Osteocyte (in vitro differentiated cells): Measurements from ENCODE around the gene STUB1. TPM values are rescaled to one million over a fixed set of nuclear protein-coding genes. Genes with fewer than 3 reads are reported as not detected.
A peak's percentile ranks its signal among the peaks of the same experiment; 100 is the strongest.

ENCODE experiments used
- DNase-seq: peaks from one replicate; pipeline ENCODE4 v3.0.0; 2021; ENCODE audit warnings: mixed read lengths; ENCODE audit not compliant: unreplicated experiment; ENCODE audit errors: extremely low spot score
- H3K27ac Mint-ChIP-seq: one replicate; pipeline ENCODE4 v1.8.0; 2021; ENCODE audit warnings: mild to moderate bottlenecking, mixed read lengths; ENCODE audit not compliant: unreplicated experiment
- H3K27me3 Mint-ChIP-seq: one replicate; pipeline ENCODE4 v1.8.0; 2021; ENCODE audit warnings: mixed read lengths; ENCODE audit not compliant: unreplicated experiment
- H3K36me3 Mint-ChIP-seq: one replicate; pipeline ENCODE4 v1.8.0; 2021; ENCODE audit warnings: mixed read lengths; ENCODE audit not compliant: unreplicated experiment
- H3K4me1 Mint-ChIP-seq: one replicate; pipeline ENCODE4 v1.8.0; 2021; ENCODE audit warnings: mixed read lengths; ENCODE audit not compliant: unreplicated experiment
- H3K4me3 Mint-ChIP-seq: one replicate; pipeline ENCODE4 v1.8.0; 2021; ENCODE audit warnings: mild to moderate bottlenecking, moderate library complexity, mixed read lengths; ENCODE audit not compliant: unreplicated experiment
- H3K9me3 Mint-ChIP-seq: one replicate; pipeline ENCODE4 v1.8.0; 2021; ENCODE audit warnings: mixed read lengths; ENCODE audit not compliant: unreplicated experiment
- total RNA-seq: library from RNA; stranded (reverse); gene quantifications from 2 replicates; pipeline ENCODE4 v1.2.1, GENCODE V29; 2021
- TF ChIP-seq, protein P1 (sequence below): fragments of 200-600 bp; sonication (generic); IDR thresholded peaks from 2 replicates; pipeline ENCODE4 v1.5.0; 2021; ENCODE audit warnings: antibody characterized with exemption, mild to moderate bottlenecking, moderate library complexity

The STUB1 gene
- total RNA-seq, 1 donor from 2014 or later, result 109 TPM

DNA sequence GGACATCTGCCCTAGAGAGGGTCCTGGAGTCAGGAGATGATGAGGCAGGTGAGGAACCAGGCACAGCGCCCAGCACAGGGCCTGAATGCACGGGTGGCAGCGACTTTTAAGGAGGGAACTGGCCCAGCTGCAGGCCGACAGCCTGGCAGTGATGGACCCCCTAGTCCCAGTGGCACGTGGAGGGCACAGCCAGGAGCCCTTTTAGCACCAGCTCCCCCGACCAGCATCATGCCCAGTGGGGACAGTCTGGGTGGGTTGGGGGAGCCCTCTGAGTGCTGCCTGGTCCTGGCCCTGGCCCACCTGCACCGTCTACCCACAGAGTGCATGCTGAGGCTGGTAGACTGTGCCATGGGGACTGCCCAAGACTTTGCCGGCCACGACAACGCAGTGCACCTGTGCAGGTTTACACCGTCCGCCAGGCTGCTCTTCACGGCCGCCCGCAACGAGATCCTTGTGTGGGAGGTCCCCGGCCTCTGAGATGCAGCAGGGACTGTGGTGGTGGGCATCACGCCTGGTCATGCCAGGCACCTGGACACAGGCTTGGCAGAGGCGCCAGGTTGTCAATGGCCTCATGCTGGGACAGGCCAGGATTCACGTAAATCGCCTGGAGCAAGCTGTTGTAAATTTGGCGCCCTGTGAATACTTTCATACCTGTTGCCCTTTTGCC, 13.0 kb upstream of the STUB1 start:
- Mint-ChIP-seq H3K4me1 (peaks cover 5% of the 10 kb centered on the region), H3K36me3 (peaks cover 2% of the 10 kb centered on the region), H3K27me3 (no peaks in the 10 kb centered on the region), H3K4me3 (peak overlapping the region; percentile 76), H3K27ac (peak overlapping the region; percentile 89), H3K9me3 (no peaks in the 10 kb centered on the region)
- DNase-seq, result no peak
- TF ChIP-seq, protein P1, sequence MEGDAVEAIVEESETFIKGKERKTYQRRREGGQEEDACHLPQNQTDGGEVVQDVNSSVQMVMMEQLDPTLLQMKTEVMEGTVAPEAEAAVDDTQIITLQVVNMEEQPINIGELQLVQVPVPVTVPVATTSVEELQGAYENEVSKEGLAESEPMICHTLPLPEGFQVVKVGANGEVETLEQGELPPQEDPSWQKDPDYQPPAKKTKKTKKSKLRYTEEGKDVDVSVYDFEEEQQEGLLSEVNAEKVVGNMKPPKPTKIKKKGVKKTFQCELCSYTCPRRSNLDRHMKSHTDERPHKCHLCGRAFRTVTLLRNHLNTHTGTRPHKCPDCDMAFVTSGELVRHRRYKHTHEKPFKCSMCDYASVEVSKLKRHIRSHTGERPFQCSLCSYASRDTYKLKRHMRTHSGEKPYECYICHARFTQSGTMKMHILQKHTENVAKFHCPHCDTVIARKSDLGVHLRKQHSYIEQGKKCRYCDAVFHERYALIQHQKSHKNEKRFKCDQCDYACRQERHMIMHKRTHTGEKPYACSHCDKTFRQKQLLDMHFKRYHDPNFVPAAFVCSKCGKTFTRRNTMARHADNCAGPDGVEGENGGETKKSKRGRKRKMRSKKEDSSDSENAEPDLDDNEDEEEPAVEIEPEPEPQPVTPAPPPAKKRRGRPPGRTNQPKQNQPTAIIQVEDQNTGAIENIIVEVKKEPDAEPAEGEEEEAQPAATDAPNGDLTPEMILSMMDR, result no peak

DNA sequence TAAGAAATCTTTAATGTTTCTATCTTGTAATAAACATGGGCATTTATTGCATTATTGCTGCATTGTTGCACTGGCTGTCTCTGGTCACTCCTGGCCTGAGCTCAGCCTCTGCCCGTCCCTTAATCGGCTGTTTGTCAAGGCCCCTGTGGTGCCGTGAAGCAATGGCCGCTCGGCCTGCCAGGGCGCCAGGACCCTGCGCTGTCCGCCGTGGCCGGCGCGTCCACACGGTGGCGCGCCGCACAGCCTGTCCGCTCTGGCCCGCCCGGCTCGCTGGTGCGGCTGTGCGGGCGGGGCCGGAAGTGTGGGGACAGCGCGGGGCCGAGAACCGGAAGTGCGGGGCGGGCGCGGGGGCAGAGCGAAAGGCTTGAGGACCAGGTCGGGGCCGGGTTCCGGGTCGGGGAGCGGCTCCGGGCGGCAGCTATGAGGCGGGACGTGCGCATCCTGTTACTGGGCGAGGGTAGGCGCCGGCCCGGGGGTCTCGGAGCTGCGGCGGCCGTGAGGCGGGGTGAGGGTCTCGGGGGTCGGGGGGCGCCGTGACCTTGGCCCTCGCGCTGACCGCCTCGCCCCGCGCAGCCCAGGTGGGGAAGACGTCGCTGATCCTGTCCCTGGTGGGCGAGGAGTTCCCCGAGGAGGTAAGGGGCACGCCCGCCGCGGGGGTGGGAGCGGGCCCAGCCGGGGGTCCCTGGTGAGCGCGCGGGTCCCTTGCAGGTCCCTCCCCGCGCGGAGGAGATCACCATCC, 12.3 kb upstream of the STUB1 start, which contains the start of gene RHOT2:
Gene RHOT2, plus strand, starts transcription at position 353 of the 739 bp plus-strand sequence. Its CDS starts 68 bp downstream, at position 421.
- H3K36me3 Mint-ChIP-seq, result peaks cover 4% of the 10 kb centered on the region

DNA sequence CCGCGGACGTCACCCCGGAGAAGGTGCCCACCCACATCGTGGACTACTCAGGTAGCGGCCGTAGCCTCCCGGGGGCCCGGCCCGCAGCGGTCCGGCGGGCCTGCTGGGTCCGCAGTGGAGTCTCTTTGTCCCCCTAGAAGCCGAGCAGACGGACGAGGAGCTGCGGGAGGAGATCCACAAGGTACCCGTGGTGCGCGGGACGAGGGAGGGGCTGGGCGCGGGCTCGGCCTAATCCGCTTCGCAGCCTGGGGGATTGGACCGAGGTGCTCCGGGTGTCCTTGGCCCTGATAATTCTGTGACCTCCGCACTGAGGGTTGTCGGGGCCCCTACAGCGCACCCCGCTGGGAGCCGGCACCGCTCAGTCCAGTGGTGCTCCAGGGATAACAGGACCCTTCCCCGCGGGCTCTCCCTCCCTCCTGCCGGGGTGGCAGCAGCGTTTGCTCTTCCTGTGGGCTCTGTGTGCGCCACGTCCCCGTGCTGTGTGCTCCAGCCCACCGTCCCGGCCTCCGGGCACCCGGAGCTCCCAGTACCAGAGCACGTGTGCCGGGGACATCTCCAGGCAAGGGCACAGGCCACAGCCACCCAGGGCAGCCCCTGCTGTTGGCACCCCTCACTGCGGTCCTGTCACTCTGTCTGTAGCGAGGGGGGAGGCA, 11.6 kb upstream of the STUB1 start:
- no peak overlapping the region for H3K27ac Mint-ChIP-seq
- H3K27me3 Mint-ChIP-seq, result no peaks in the 10 kb centered on the region
- H3K4me3 Mint-ChIP-seq, result peak overlapping the region; percentile 76
- H3K36me3 Mint-ChIP-seq, result peaks cover 5% of the 10 kb centered on the region
- TF ChIP-seq, protein P1, result no peak
- H3K9me3 Mint-ChIP-seq, result no peaks in the 10 kb centered on the region
- peaks cover 5% of the 10 kb centered on the region for H3K4me1 Mint-ChIP-seq
- DNase-seq, result no peak

More for the DNA sequence above, 12.3 kb upstream of the STUB1 start, which contains the start of gene RHOT2:
- TF ChIP-seq, protein P1, result peak; percentile 94
- Mint-ChIP-seq H3K27ac (peak within 1 kb of the TSS; percentile 89), H3K4me1 (peaks cover 5% of the 10 kb centered on the region), H3K4me3 (peak within 1 kb of the TSS; percentile 76), H3K9me3 (no peaks in the 10 kb centered on the region), H3K27me3 (no peaks in the 10 kb centered on the region)
- DNase-seq, result peak; percentile 98

DNA sequence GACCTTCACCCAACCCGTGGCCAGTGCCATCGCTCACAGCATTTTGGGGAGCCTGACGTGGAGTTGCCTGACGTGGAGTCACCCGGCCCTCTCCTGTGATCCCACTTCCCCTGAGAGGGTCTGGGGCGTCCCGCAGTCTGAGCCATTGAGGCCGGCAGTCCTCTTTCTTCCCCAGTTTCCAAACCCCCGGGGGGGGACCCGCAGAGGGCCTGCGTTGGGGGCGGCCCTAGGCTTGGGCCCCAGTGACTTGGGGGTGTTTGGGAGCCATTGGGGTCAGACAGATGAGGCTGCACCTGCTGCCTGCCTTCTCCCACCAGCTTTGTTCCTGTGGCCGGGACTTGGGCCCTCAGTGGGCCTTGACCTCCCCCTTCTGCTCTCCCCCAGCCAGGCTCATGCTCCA, 10.5 kb upstream of the STUB1 start:
- no peaks in the 10 kb centered on the region for H3K9me3 Mint-ChIP-seq
- H3K4me1 Mint-ChIP-seq, result peaks cover 6% of the 10 kb centered on the region
- TF ChIP-seq, protein P1, result no peak

More for the DNA sequence above, 10.5 kb upstream of the STUB1 start:
- peaks cover 5% of the 10 kb centered on the region for H3K36me3 Mint-ChIP-seq
- H3K4me3 Mint-ChIP-seq, result peak overlapping the region; percentile 76
- H3K27me3 Mint-ChIP-seq, result no peaks in the 10 kb centered on the region
- DNase-seq, result no peak
- H3K27ac Mint-ChIP-seq, result no peak overlapping the region
